Stomach (tissue), 4 donors: Measurements from ENCODE around the gene CPHXL2.

ENCODE experiments used
- EP300 ChIP-seq: sonication (generic); formaldehyde crosslinking; IDR thresholded peaks from one replicate; pipeline ENCODE4 v1.6.1; 2017; ENCODE audit warnings: antibody characterized with exemption
- POLR2A ChIP-seq, 4 donors: fragments of 450-650 bp; IDR thresholded peaks; one replicate each; pipeline ENCODE4 v1.6.1; 2016; ENCODE audit warnings: antibody characterized with exemption in 4 of 4, control low read depth in 2 of 4, mild to moderate bottlenecking in 1 of 4, moderate library complexity in 1 of 4
- POLR2AphosphoS5 ChIP-seq, 3 donors: sonication (generic); formaldehyde crosslinking; IDR thresholded peaks; one replicate each; pipeline ENCODE4 v1.6.1; 2016; ENCODE audit warnings: antibody characterized with exemption in 3 of 3
- TF ChIP-seq, protein P1 (sequence below), 7 experiments: fragments of 450-650 bp in 4 of 7; fragments of 200-600 bp in 3 of 7; sonication (generic) in 3 of 7; IDR thresholded peaks; one replicate each; pipeline ENCODE4 v1.5.1; 2016 to 2019; ENCODE audit warnings: antibody characterized with exemption in 7 of 7, control low read depth in 2 of 7, mild to moderate bottlenecking in 1 of 7

DNA sequence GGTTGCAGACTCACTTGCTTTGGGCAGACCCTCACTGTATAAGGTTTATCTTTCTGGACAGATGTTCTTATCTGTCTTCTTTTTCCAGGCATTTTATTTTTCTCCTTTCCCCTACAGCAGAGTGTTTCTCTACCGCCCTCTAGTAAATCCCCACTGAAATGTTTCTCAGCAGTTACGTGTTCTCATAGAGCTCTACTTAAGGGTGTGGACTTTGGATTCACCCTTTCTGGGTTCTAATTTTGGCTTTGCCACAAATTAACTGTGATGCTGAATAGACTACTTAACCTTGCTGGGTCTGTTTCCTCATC lies 55.7 kb downstream of the CPHXL2 start:
- TF ChIP-seq, protein P1, sequence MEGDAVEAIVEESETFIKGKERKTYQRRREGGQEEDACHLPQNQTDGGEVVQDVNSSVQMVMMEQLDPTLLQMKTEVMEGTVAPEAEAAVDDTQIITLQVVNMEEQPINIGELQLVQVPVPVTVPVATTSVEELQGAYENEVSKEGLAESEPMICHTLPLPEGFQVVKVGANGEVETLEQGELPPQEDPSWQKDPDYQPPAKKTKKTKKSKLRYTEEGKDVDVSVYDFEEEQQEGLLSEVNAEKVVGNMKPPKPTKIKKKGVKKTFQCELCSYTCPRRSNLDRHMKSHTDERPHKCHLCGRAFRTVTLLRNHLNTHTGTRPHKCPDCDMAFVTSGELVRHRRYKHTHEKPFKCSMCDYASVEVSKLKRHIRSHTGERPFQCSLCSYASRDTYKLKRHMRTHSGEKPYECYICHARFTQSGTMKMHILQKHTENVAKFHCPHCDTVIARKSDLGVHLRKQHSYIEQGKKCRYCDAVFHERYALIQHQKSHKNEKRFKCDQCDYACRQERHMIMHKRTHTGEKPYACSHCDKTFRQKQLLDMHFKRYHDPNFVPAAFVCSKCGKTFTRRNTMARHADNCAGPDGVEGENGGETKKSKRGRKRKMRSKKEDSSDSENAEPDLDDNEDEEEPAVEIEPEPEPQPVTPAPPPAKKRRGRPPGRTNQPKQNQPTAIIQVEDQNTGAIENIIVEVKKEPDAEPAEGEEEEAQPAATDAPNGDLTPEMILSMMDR (IDR thresholded peaks at IDR 0.05), result no peak
- TF ChIP-seq POLR2A (IDR thresholded peaks at IDR 0.05), result no peak
- no peak for TF ChIP-seq POLR2AphosphoS5 (IDR thresholded peaks at IDR 0.05)
- TF ChIP-seq EP300, result no peak
